Rectal smooth muscle tissue (tissue), 1 donor: ENCODE measurements around the gene CDKL5.

Experiments
- H3K27ac ChIP-seq: one replicate; pipeline ENCODE4 v1.7.0; 2013; ENCODE audit warnings: low read depth, low read length, inconsistent platforms
- H3K27me3 ChIP-seq: one replicate; pipeline ENCODE4 v1.7.0; 2013; ENCODE audit warnings: low read length; ENCODE audit not compliant: control insufficient read depth, insufficient read depth
- H3K36me3 ChIP-seq: one replicate; pipeline ENCODE4 v1.7.0; 2013; ENCODE audit warnings: low read length; ENCODE audit not compliant: control insufficient read depth, insufficient read depth
- H3K4me1 ChIP-seq: one replicate; pipeline ENCODE4 v1.7.0; 2013; ENCODE audit warnings: low read length; ENCODE audit not compliant: control insufficient read depth, insufficient read depth
- H3K4me3 ChIP-seq: one replicate; pipeline ENCODE4 v1.7.0; 2013; ENCODE audit warnings: low read length
- H3K9ac ChIP-seq: one replicate; pipeline ENCODE4 v1.7.0; 2013; ENCODE audit warnings: low read length

Gene CDKL5

DNA sequence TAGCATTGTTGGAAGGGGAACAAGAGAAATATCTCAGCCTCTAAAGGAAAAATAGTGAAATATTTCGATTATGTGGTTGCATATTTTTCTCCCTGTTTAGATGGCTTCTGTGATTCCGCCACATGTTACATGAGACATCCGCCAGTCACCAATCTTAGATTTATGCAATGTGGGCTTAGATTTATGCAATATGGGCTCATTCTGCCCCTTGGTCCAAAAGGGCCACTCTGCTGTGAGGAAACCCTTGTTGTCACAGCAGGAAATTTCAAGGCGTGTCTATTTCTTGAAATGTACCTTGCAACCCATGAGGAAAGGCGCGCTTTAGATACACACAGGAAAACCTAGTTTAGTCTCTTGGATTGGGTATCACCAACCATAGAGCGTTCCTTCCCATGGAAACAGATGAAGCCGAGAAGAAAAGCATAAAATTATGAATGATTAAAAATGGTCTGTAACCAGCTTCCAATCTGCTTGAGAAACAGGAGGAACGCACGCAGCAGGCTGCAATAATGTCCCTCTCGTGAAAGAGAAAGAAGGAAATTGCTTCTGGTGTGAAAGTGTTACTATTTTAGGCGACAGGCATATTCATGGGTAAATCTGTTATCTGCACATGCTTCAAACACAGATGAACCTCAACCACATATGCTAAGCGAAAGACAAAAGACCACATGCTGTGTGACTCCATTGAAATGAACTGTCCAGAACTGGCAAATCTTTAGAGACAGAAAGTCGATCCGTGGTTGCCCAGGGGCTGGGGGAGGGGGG, 242.8 kb downstream of the CDKL5 start:
- no peaks in the 10 kb centered on the region for H3K4me1 ChIP-seq
- H3K4me3 ChIP-seq: no peak overlapping the region
- no peaks in the 10 kb centered on the region for H3K27me3 ChIP-seq
- no peak overlapping the region for H3K9ac ChIP-seq
- no peaks in the 10 kb centered on the region for H3K36me3 ChIP-seq
- H3K27ac ChIP-seq: no peak overlapping the region

- Histone ChIP-seq H3K27ac (no peak within 1 kb of the TSS), H3K27me3 (no peaks in the 10 kb centered on the region), H3K4me1 (no peaks in the 10 kb centered on the region), H3K4me3 (no peak within 1 kb of the TSS), H3K36me3 (no peaks in the 10 kb centered on the region), H3K9ac (no peak within 1 kb of the TSS)
Observed at GRCh38 chrX:18672008-18672407, 246.6 kb downstream of the CDKL5 start, which contains the start of gene RS1. Gene RS1, minus strand, starts transcription at chrX:18672108. Its CDS starts 40 bp downstream, at chrX:18672068.

DNA sequence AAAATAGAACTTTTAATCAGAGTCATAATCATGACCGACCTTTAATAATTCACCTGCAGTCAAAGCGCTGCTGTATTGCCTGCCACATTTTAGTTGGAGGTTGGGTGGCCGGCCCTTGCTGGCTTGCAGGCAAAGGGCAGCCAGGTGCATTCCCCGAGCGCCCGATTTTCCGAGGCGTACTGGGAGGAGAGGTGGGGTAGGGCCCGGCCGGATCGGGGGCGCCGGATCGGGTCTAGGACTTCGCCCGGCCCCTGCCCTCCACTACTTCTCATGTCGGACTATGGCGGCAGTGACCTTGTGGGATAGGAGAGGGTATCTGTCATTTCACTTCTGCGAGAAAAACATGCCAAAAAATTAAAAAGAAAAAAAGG, 249.0 kb downstream of the CDKL5 start:
- no peaks in the 10 kb centered on the region for H3K4me1 ChIP-seq
- peak overlapping the region; percentile 69 for H3K4me3 ChIP-seq
- H3K36me3 ChIP-seq: no peaks in the 10 kb centered on the region
- peak overlapping the region; percentile 58 for H3K27ac ChIP-seq
- H3K9ac ChIP-seq: no peak overlapping the region
- no peaks in the 10 kb centered on the region for H3K27me3 ChIP-seq

DNA sequence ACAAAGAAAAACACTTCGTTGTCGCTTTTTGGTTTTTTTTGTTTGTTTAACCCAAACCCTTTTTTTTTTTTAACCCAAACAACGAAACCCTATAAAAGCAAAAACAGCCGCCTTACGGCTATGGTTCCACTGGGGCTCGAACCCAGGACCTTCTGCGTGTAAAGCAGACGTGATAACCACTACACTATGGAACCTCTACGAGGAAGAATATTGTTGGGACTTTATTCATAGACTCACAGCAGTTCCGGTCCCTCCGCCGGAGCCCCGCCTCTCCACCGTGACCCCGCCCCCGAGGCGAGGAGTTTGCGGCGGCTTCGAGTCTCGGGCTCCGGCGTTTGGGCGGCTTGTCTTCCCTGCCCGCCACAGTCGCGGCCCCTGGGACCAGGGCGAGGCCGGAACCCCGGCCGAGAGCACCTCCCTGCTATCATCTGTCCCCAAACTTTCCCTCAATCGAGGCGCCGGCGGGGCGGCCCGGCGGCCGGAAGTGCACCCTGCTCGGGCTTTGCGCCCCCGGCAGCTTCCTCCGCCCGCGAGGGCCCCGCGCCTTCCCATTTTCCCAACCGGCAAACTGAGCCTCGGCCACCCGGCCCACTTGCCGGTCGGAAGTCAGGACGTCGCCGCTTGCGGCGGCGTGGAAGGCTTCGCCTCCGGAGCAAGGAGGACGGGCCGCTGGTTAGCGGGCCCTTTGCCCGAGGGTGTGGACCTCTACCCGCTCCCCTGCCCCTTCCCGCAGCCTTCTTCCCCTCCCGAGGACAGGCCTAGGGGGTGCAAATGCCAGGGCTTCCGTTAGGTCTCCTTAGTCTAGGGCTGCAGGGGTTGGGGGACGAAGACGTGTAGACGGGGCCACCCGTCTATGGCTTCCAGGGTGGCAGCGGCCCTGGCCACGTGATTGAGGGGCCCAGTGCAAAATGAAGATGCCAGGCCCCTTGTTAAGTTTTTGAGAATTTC, 249.7 kb downstream of the CDKL5 start:
- Histone ChIP-seq H3K36me3 (no peaks in the 10 kb centered on the region), H3K27ac (peak overlapping the region; percentile 76), H3K9ac (peak overlapping the region; percentile 5), H3K4me3 (peak overlapping the region; percentile 69), H3K4me1 (no peaks in the 10 kb centered on the region), H3K27me3 (no peaks in the 10 kb centered on the region)

GRCh38 chrX:18676050-18676449, 250.6 kb downstream of the CDKL5 start:
- Histone ChIP-seq H3K27me3 (no peaks in the 10 kb centered on the region), H3K9ac (no peak overlapping the region), H3K36me3 (no peaks in the 10 kb centered on the region), H3K4me1 (no peaks in the 10 kb centered on the region), H3K4me3 (no peak overlapping the region), H3K27ac (no peak overlapping the region)

GRCh38 chrX:18676470-18676869, 251.1 kb downstream of the CDKL5 start:
- H3K4me3 ChIP-seq: no peak overlapping the region
- no peak overlapping the region for H3K27ac ChIP-seq
- no peak overlapping the region for H3K9ac ChIP-seq
- H3K36me3 ChIP-seq: no peaks in the 10 kb centered on the region
- H3K4me1 ChIP-seq: no peaks in the 10 kb centered on the region
- no peaks in the 10 kb centered on the region for H3K27me3 ChIP-seq

GRCh38 chrX:18677161-18677869, 251.9 kb downstream of the CDKL5 start:
- Histone ChIP-seq H3K36me3 (no peaks in the 10 kb centered on the region), H3K27ac (no peak overlapping the region), H3K27me3 (no peaks in the 10 kb centered on the region), H3K9ac (no peak overlapping the region), H3K4me3 (no peak overlapping the region), H3K4me1 (no peaks in the 10 kb centered on the region)

- no peaks in the 10 kb centered on the region for H3K36me3 ChIP-seq
- H3K4me1 ChIP-seq: no peaks in the 10 kb centered on the region
- no peak overlapping the region for H3K4me3 ChIP-seq
- H3K27me3 ChIP-seq: no peaks in the 10 kb centered on the region
- H3K27ac ChIP-seq: no peak overlapping the region
- no peak overlapping the region for H3K9ac ChIP-seq
Observed at GRCh38 chrX:18681996-18682395, 256.6 kb downstream of the CDKL5 start.

- no peaks in the 10 kb centered on the region for H3K27me3 ChIP-seq
- H3K9ac ChIP-seq: no peak overlapping the region
- no peak overlapping the region for H3K27ac ChIP-seq
- no peaks in the 10 kb centered on the region for H3K36me3 ChIP-seq
- no peak overlapping the region for H3K4me3 ChIP-seq
- no peaks in the 10 kb centered on the region for H3K4me1 ChIP-seq
Observed at GRCh38 chrX:18682979-18683387, 257.6 kb downstream of the CDKL5 start.

- Histone ChIP-seq H3K27ac (no peak overlapping the region), H3K4me1 (no peaks in the 10 kb centered on the region), H3K36me3 (no peaks in the 10 kb centered on the region), H3K27me3 (no peaks in the 10 kb centered on the region), H3K4me3 (no peak overlapping the region), H3K9ac (no peak overlapping the region)
Observed at GRCh38 chrX:18687856-18688495, 262.6 kb downstream of the CDKL5 start.

DNA sequence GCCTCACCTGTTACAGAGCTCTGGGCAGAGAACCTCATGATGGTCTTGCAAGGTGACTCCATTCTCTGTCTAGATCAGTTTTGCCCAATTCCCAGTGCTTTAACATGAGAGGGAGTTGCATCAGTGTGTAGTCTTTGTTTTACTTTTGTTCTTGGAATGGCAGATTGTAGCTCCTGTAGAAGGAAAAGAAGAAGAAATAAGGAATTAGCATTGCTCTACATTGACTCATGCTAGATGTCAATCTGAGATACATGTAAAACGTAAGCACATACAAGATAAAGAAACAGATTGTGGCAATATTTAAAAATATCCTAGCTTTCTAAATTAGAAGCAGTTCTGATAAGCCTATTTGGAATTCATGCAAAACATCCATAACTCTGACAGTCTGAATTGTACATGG, 266.0 kb downstream of the CDKL5 start:
- H3K27ac ChIP-seq: no peak overlapping the region
- no peaks in the 10 kb centered on the region for H3K27me3 ChIP-seq
- no peak overlapping the region for H3K9ac ChIP-seq
- no peak overlapping the region for H3K4me3 ChIP-seq
- no peaks in the 10 kb centered on the region for H3K4me1 ChIP-seq
- no peaks in the 10 kb centered on the region for H3K36me3 ChIP-seq

GRCh38 chrX:18692541-18692940, 267.1 kb downstream of the CDKL5 start:
- Histone ChIP-seq H3K4me3 (no peak overlapping the region), H3K27ac (no peak overlapping the region), H3K36me3 (no peaks in the 10 kb centered on the region), H3K9ac (no peak overlapping the region), H3K4me1 (no peaks in the 10 kb centered on the region), H3K27me3 (no peaks in the 10 kb centered on the region)
